Loucy (cell line): ENCODE measurements around the gene TNFRSF25.

Source experiments
- H2AFZ ChIP-seq: fragments of 200-600 bp; sonication (generic); 2 replicates; pipeline ENCODE4 v1.6.0; 2016; ENCODE audit warnings: antibody characterized with exemption, mild to moderate bottlenecking, low read length, moderate library complexity
- H3F3A ChIP-seq: fragments of 200-600 bp; 2 replicates; pipeline ENCODE4 v1.6.0; 2016; ENCODE audit warnings: antibody characterized with exemption, low read depth, mild to moderate bottlenecking
- H3K27me3 ChIP-seq: fragments of 200-600 bp; sonication (generic); 2 replicates; pipeline ENCODE4 v1.6.1; 2014; ENCODE audit warnings: low read length, mild to moderate bottlenecking; ENCODE audit not compliant: insufficient read depth, poor library complexity, severe bottlenecking
- H3K36me3 ChIP-seq: fragments of 200-600 bp; sonication (generic); 2 replicates; pipeline ENCODE4 v1.6.1; 2016; ENCODE audit warnings: low read length; ENCODE audit not compliant: insufficient read depth
- H3K4me1 ChIP-seq: fragments of 200-600 bp; sonication (generic); 2 replicates; pipeline ENCODE4 v1.5.1; 2014; ENCODE audit warnings: low read length, mild to moderate bottlenecking; ENCODE audit not compliant: insufficient read depth, poor library complexity, severe bottlenecking
- H3K4me2 ChIP-seq: fragments of 200-600 bp; sonication (generic); 2 replicates; pipeline ENCODE4 v1.6.0; 2014; ENCODE audit warnings: antibody characterized with exemption, low read length, low read depth, mild to moderate bottlenecking; ENCODE audit not compliant: poor library complexity, severe bottlenecking
- H3K4me3 ChIP-seq: fragments of 200-600 bp; sonication (generic); 2 replicates; pipeline ENCODE4 v1.5.1; 2014; ENCODE audit warnings: low read length, mild to moderate bottlenecking, mixed read lengths; ENCODE audit not compliant: poor library complexity, severe bottlenecking
- H3K79me2 ChIP-seq: fragments of 200-600 bp; sonication (generic); 2 replicates; pipeline ENCODE4 v1.6.1; 2014; ENCODE audit warnings: low read length; ENCODE audit not compliant: insufficient read depth
- H3K9ac ChIP-seq: fragments of 200-600 bp; sonication (generic); 2 replicates; pipeline ENCODE4 v1.6.0; 2014; ENCODE audit warnings: mild to moderate bottlenecking, low read depth, low read length, moderate library complexity; ENCODE audit not compliant: poor library complexity, severe bottlenecking
- H3K9me2 ChIP-seq: fragments of 200-600 bp; sonication (generic); replicated peaks from 2 replicates; pipeline ENCODE4 v1.6.1; 2016; ENCODE audit warnings: low read depth, low read length, mixed read lengths
- H3K9me3 ChIP-seq: fragments of 200-600 bp; sonication (generic); 2 replicates; pipeline ENCODE4 v1.6.1; 2014; ENCODE audit warnings: mild to moderate bottlenecking, antibody characterized with exemption, low read length, low read depth; ENCODE audit not compliant: insufficient read depth
- H4K20me1 ChIP-seq: fragments of 200-600 bp; sonication (generic); 2 replicates; pipeline ENCODE4 v1.6.0; 2014; ENCODE audit warnings: antibody characterized with exemption, low read length, mild to moderate bottlenecking; ENCODE audit not compliant: insufficient read depth, poor library complexity, severe bottlenecking
- CTCF ChIP-seq: fragments of 200-600 bp; sonication (generic); conservative IDR thresholded peaks from 2 replicates; pipeline ENCODE4 v1.5.1; 2014; ENCODE audit warnings: mild to moderate bottlenecking, antibody characterized with exemption, low read length
- EZH2phosphoT487 ChIP-seq: fragments of 200-600 bp; IDR thresholded peaks from 2 replicates; pipeline ENCODE4 v1.6.1; 2018; ENCODE audit warnings: antibody characterized with exemption, mild to moderate bottlenecking, moderate library complexity, borderline replicate concordance

Gene TNFRSF25

GRCh38 chr1:6481820-6482219 lies 15.8 kb upstream of the TNFRSF25 start:
- Histone ChIP-seq H3K4me3 (no peak overlapping the region), H3K9me3 (no peaks in the 10 kb centered on the region), H3K27me3 (no peaks in the 10 kb centered on the region), H3K4me2 (no peak overlapping the region), H3K79me2 (no peaks in the 10 kb centered on the region), H4K20me1 (no peaks in the 10 kb centered on the region), H3F3A (no peaks in the 10 kb centered on the region), H3K36me3 (no peaks in the 10 kb centered on the region), H2AFZ (no peak overlapping the region), H3K9ac (no peak overlapping the region), H3K9me2 (no peaks in the 10 kb centered on the region), H3K4me1 (peaks cover 4% of the 10 kb centered on the region)
- TF ChIP-seq EZH2phosphoT487 (no peak), CTCF (no peak)

GRCh38 chr1:6477039-6477820 lies 11.3 kb upstream of the TNFRSF25 start:
- Histone ChIP-seq H3K27me3 (no peaks in the 10 kb centered on the region), H3K4me2 (no peak overlapping the region)
- TF ChIP-seq EZH2phosphoT487, result no peak
- TF ChIP-seq CTCF, result no peak

GRCh38 chr1:6476483-6476882 lies 10.5 kb upstream of the TNFRSF25 start:
- H3K4me3 ChIP-seq, result no peak overlapping the region
- H3K27me3 ChIP-seq, result no peaks in the 10 kb centered on the region
- no peaks in the 10 kb centered on the region for H3K9me2 ChIP-seq
- no peaks in the 10 kb centered on the region for H3F3A ChIP-seq
- TF ChIP-seq EZH2phosphoT487, result no peak
- no peak for TF ChIP-seq CTCF
- H3K36me3 ChIP-seq, result no peaks in the 10 kb centered on the region
- no peaks in the 10 kb centered on the region for H4K20me1 ChIP-seq
- no peak overlapping the region for H3K9ac ChIP-seq
- H3K4me2 ChIP-seq, result no peak overlapping the region
- no peaks in the 10 kb centered on the region for H3K79me2 ChIP-seq
- H2AFZ ChIP-seq, result no peak overlapping the region
- H3K9me3 ChIP-seq, result no peaks in the 10 kb centered on the region
- no peaks in the 10 kb centered on the region for H3K4me1 ChIP-seq

More at GRCh38 chr1:6477039-6477820, 11.3 kb upstream of the TNFRSF25 start:
- no peaks in the 10 kb centered on the region for H3K4me1 ChIP-seq
- H3F3A ChIP-seq, result no peaks in the 10 kb centered on the region
- H3K4me3 ChIP-seq, result no peak overlapping the region
- no peak overlapping the region for H2AFZ ChIP-seq
- H3K9me3 ChIP-seq, result no peaks in the 10 kb centered on the region
- no peaks in the 10 kb centered on the region for H3K79me2 ChIP-seq
- H4K20me1 ChIP-seq, result no peaks in the 10 kb centered on the region
- H3K9me2 ChIP-seq, result no peaks in the 10 kb centered on the region
- H3K36me3 ChIP-seq, result no peaks in the 10 kb centered on the region
- no peak overlapping the region for H3K9ac ChIP-seq
